Measurements from ENCODE around the gene SHANK2. TPM values are rescaled to one million over a fixed set of nuclear protein-coding genes. Genes with fewer than 3 reads are reported as not detected.

Gene SHANK2
- total and polyA plus RNA-seq, 11 donors: under 0.01 to 1.5 (median 0.31) TPM; not detected in 5

GRCh38 chr11:71298761-71299181 is 46.4 kb upstream of the SHANK2 start:
- H3K36me3 ChIP-seq: no peaks in the 10 kb centered on the region
- H3K4me3 ChIP-seq: no peak overlapping the region
- no peaks in the 10 kb centered on the region for H3K4me1 ChIP-seq
- H3K9me3 ChIP-seq: no peaks in the 10 kb centered on the region
- intact Hi-C loops (cut with DNase I): no loop called here
- ATAC-seq (no peak), DNase-seq (no peak)
- H3K27ac ChIP-seq: no peak overlapping the region
- WGBS, 4 donors: 89 to 91% (median 90%) methylated on average over 14 of the region's 14 CpGs
- peaks cover 0 to 31% (median 3%) of the 10 kb centered on the region in 9 donors for H3K27me3 ChIP-seq
- TF ChIP-seq, protein P1, sequence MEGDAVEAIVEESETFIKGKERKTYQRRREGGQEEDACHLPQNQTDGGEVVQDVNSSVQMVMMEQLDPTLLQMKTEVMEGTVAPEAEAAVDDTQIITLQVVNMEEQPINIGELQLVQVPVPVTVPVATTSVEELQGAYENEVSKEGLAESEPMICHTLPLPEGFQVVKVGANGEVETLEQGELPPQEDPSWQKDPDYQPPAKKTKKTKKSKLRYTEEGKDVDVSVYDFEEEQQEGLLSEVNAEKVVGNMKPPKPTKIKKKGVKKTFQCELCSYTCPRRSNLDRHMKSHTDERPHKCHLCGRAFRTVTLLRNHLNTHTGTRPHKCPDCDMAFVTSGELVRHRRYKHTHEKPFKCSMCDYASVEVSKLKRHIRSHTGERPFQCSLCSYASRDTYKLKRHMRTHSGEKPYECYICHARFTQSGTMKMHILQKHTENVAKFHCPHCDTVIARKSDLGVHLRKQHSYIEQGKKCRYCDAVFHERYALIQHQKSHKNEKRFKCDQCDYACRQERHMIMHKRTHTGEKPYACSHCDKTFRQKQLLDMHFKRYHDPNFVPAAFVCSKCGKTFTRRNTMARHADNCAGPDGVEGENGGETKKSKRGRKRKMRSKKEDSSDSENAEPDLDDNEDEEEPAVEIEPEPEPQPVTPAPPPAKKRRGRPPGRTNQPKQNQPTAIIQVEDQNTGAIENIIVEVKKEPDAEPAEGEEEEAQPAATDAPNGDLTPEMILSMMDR (IDR thresholded peaks at IDR 0.05): no peak
- no peak for TF ChIP-seq POLR2A (IDR thresholded peaks at IDR 0.05)

DNA sequence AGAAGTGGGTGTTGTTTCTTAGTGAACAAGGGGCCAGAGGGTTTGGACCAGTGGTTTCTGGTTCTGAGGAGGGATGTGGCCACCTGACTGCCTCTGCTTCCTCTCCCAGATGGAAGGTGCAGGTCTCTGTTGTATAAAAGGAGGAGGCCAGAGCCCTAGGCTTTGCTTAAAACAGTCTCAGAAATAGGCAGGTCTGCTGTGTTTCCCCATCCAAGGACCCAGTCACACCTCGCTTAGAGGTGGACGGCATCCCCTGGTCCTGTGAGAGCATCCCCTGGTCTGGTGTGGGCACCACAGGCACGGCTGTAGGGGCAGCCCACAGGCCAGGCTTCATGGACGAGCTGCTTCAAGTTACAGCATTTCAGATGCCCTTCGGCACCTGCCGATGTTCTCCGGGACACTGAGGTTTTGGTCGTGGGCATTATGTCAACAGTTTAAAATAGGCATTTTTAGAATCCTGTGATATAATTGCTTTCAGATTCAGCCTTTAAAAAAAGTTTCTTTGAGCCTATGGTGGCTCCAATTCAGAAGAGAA is 45.7 kb upstream of the SHANK2 start:
- Histone ChIP-seq H3K27ac (no peak overlapping the region), H3K4me3 (no peak overlapping the region), H3K36me3 (no peaks in the 10 kb centered on the region), H3K9me3 (peaks cover 0 to 3% (median 0%) of the 10 kb centered on the region in 12 donors), H3K27me3 (peaks cover 0 to 31% (median 3%) of the 10 kb centered on the region in 9 donors), H3K4me1 (no peaks in the 10 kb centered on the region)
- intact Hi-C loops (cut with DNase I): no loop called here
- DNase-seq (no peak), ATAC-seq (no peak)
- TF ChIP-seq POLR2A (IDR thresholded peaks at IDR 0.05): no peak
- TF ChIP-seq, protein P1 (IDR thresholded peaks at IDR 0.05): no peak
- 67 to 85% (median 83%) methylated on average over 8 of the region's 8 CpGs for WGBS, 4 donors

DNA sequence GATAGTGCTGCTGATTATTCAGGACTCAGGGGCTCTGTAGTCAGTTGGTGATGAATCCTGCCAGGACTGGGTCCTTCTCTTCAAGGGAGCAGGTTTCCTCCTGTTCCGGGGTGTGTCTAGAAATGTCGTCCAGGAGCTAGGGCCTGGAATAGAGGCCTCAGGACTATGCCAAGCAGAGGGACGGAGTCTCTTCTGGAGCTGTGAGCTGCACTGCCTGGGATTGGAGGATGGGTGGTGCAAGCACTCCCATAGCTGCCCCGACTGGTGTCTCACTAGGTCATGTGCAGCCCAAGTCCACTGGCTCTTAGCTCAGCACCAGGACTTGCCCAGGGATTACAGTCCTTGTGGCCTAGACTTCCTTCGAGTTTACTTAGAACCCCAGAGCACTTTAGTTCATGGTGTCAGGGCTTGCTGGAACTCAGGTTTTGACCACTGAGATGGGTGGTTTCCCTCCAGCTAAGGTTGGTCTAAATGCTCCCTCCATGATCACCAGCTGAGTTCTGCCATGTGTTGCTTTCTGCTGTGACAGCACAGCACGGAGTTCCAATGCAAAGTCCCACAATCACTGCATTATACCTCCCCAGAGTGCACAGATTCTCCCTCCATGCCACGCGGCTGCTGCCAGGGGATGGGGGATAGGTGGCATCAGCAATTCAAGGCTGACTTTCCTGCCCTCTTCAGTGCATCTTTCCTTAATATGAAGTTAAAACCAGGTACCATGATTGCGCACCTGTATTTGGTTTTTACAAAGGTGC is 42.6 kb upstream of the SHANK2 start:
- WGBS, 4 donors: 70 to 86% (median 79%) methylated on average over 9 of the region's 9 CpGs
- no peaks in the 10 kb centered on the region for H3K36me3 ChIP-seq
- no peak overlapping the region for H3K4me3 ChIP-seq
- intact Hi-C loops (cut with DNase I): no loop called here
- ATAC-seq: no peak
- DNase-seq: no peak
- H3K27ac ChIP-seq: no peak overlapping the region
- no peaks in the 10 kb centered on the region for H3K4me1 ChIP-seq
- peaks cover 0 to 25% (median 12%) of the 10 kb centered on the region in 12 donors for H3K9me3 ChIP-seq
- peaks cover 0 to 14% (median 3%) of the 10 kb centered on the region in 9 donors for H3K27me3 ChIP-seq
- TF ChIP-seq, protein P1 (IDR thresholded peaks at IDR 0.05): no peak
- no peak for TF ChIP-seq POLR2A (IDR thresholded peaks at IDR 0.05)

- H3K27me3 ChIP-seq: peaks cover 0 to 11% (median 3%) of the 10 kb centered on the region in 9 donors
- H3K9me3 ChIP-seq: peaks cover 0 to 34% (median 19%) of the 10 kb centered on the region in 12 donors
- H3K4me1 ChIP-seq: no peaks in the 10 kb centered on the region
- no peak overlapping the region for H3K4me3 ChIP-seq
- H3K27ac ChIP-seq: no peak overlapping the region
- intact Hi-C loops (cut with DNase I): no loop called here
- TF ChIP-seq, protein P1 (IDR thresholded peaks at IDR 0.05): no peak
- no peak for TF ChIP-seq POLR2A (IDR thresholded peaks at IDR 0.05)
- ATAC-seq (no peak), DNase-seq (no peak)
- H3K36me3 ChIP-seq: no peaks in the 10 kb centered on the region
- 64 to 77% (median 74%) methylated on average over 3 of the region's 3 CpGs for WGBS, 4 donors
These were observed 41.8 kb upstream of the SHANK2 start for GRCh38 chr11:71293961-71294782.
